Suprapubic skin (tissue), 4 donors: ENCODE measurements around the gene MECR.

Source experiments
- EP300 ChIP-seq: sonication (generic); formaldehyde crosslinking; IDR thresholded peaks from one replicate; pipeline ENCODE4 v1.6.1; 2017; ENCODE audit warnings: antibody characterized with exemption
- POLR2A ChIP-seq, 2 donors: fragments of 450-650 bp; IDR thresholded peaks; one replicate each; pipeline ENCODE4 v1.6.1; 2017; ENCODE audit warnings: antibody characterized with exemption in 2 of 2, mild to moderate bottlenecking in 2 of 2, moderate library complexity in 2 of 2
- POLR2AphosphoS5 ChIP-seq, 3 donors: sonication (generic); formaldehyde crosslinking; IDR thresholded peaks; one replicate each; pipeline ENCODE4 v1.6.1; 2017; ENCODE audit warnings: antibody characterized with exemption in 3 of 3
- TF ChIP-seq, protein P1 (sequence below), 2 donors: fragments of 200-600 bp in 1 of 2; fragments of 450-650 bp in 1 of 2; sonication (generic) in 1 of 2; IDR thresholded peaks; one replicate each; pipeline ENCODE4 v1.5.1; 2016 to 2019; ENCODE audit warnings: antibody characterized with exemption in 2 of 2, mild to moderate bottlenecking in 1 of 2, moderate library complexity in 1 of 2

DNA sequence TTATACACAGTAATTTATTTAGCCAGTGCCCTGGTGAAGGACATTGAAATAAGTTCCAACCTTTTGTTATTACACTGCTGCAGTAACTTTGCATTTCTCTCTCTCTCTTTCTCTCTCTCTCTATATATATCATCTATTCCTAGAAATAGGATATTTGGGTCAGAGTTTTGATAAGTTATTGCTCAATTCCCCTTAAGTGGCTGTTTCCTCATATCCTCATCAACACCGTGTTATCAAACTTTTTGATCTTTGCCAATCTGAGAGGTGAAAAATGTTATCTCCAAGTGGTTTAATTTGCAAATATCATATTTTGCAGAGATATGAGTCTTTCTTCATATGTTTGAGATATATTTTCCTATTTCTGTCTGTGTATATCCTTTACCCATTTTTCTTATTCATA is 47.4 kb downstream of the MECR start:
- TF ChIP-seq POLR2A (IDR thresholded peaks at IDR 0.05) (no peak), POLR2AphosphoS5 (IDR thresholded peaks at IDR 0.05) (no peak), EP300 (no peak)
- TF ChIP-seq, protein P1, sequence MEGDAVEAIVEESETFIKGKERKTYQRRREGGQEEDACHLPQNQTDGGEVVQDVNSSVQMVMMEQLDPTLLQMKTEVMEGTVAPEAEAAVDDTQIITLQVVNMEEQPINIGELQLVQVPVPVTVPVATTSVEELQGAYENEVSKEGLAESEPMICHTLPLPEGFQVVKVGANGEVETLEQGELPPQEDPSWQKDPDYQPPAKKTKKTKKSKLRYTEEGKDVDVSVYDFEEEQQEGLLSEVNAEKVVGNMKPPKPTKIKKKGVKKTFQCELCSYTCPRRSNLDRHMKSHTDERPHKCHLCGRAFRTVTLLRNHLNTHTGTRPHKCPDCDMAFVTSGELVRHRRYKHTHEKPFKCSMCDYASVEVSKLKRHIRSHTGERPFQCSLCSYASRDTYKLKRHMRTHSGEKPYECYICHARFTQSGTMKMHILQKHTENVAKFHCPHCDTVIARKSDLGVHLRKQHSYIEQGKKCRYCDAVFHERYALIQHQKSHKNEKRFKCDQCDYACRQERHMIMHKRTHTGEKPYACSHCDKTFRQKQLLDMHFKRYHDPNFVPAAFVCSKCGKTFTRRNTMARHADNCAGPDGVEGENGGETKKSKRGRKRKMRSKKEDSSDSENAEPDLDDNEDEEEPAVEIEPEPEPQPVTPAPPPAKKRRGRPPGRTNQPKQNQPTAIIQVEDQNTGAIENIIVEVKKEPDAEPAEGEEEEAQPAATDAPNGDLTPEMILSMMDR (IDR thresholded peaks at IDR 0.05) = no peak
